Measurements from ENCODE around the gene ABCC3. TPM values are rescaled to one million over a fixed set of nuclear protein-coding genes. Genes with fewer than 3 reads are reported as not detected.
A peak's percentile ranks its signal among the peaks of the same experiment; 100 is the strongest.

Gene ABCC3
- total and polyA plus RNA-seq, 9 of the 15 experiments (the other 6 are each of a cell fraction or from before 2014, with no cell fraction given): 0.03 to 1.6 (median 0.42) TPM; not detected in 5

- no peak for TF ChIP-seq CEBPG (CRISPR knock-in tag; IDR thresholded peaks at IDR 0.05)
- TF ChIP-seq CEBPG (tag; conservative IDR thresholded peaks at IDR 0.05 in 1 of 2, IDR thresholded peaks at IDR 0.05 in 1 of 2): 0 out of 4 replicates have a peak, but pooled peaks of 1 of the 2 experiments have one; percentile 26
- peak; percentile 24; the same call in 1 of the 2 replicates for TF ChIP-seq ZBTB40 (IDR thresholded peaks at IDR 0.05)
- no peak for TF ChIP-seq ZBTB40 (CRISPR knock-in tag; IDR thresholded peaks at IDR 0.05)
- no peak for TF ChIP-seq POLR2B (IDR thresholded peaks at IDR 0.05; ENCODE audit: low read depth, partially characterized antibody)
- TF ChIP-seq ADNP (tag; IDR thresholded peaks at IDR 0.05): no peak
- TF ChIP-seq PTBP1 (IDR thresholded peaks at IDR 0.05; ENCODE audit: low read depth, low read length): no peak
- no peak for TF ChIP-seq RAD21 (CRISPR knock-in tag; conservative IDR thresholded peaks at IDR 0.05 in 1 of 2, IDR thresholded peaks at IDR 0.05 in 1 of 2)
- no peak for TF ChIP-seq NR4A1 (CRISPR knock-in tag; IDR thresholded peaks at IDR 0.05)
- 0 out of 2 replicates have a peak, but pooled peaks have one; percentile 47 for TF ChIP-seq NR4A1 (tag; IDR thresholded peaks at IDR 0.05)
- TF ChIP-seq ZNF75A (CRISPR knock-in tag; IDR thresholded peaks at IDR 0.05): no peak
- no peak for TF ChIP-seq ZNF143 (CRISPR knock-in tag; IDR thresholded peaks at IDR 0.05)
- peak; percentile 86 for TF ChIP-seq NFRKB (IDR thresholded peaks at IDR 0.05; ENCODE audit: low read depth)
- TF ChIP-seq, protein P1, sequence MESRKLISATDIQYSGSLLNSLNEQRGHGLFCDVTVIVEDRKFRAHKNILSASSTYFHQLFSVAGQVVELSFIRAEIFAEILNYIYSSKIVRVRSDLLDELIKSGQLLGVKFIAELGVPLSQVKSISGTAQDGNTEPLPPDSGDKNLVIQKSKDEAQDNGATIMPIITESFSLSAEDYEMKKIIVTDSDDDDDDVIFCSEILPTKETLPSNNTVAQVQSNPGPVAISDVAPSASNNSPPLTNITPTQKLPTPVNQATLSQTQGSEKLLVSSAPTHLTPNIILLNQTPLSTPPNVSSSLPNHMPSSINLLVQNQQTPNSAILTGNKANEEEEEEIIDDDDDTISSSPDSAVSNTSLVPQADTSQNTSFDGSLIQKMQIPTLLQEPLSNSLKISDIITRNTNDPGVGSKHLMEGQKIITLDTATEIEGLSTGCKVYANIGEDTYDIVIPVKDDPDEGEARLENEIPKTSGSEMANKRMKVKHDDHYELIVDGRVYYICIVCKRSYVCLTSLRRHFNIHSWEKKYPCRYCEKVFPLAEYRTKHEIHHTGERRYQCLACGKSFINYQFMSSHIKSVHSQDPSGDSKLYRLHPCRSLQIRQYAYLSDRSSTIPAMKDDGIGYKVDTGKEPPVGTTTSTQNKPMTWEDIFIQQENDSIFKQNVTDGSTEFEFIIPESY (CRISPR knock-in tag; IDR thresholded peaks at IDR 0.05): no peak
- peak; percentile 81 for TF ChIP-seq SMAD4 (CRISPR knock-in tag; conservative IDR thresholded peaks at IDR 0.05)
- TF ChIP-seq PHF8 (IDR thresholded peaks at IDR 0.05; ENCODE audit: borderline replicate concordance, low read length): no peak; the same call in 1 of the 2 replicates
- no peak for TF ChIP-seq ILK (tag; IDR thresholded peaks at IDR 0.05; ENCODE audit: borderline replicate concordance, low read depth)
- TF ChIP-seq NR2F6 (CRISPR knock-in tag; IDR thresholded peaks at IDR 0.05): no peak
Measured at GRCh38 chr17:50661795-50662391, 27.2 kb downstream of the ABCC3 start (continued).
